DND-41 (cell line): Measurements from ENCODE around the gene CWH43.

ENCODE experiments used
- CTCF ChIP-seq: IDR thresholded peaks from 2 replicates; pipeline ENCODE4 v1.5.1; 2012; ENCODE audit warnings: borderline replicate concordance, low read length, moderate library complexity, mild to moderate bottlenecking; ENCODE audit not compliant: poor library complexity, severe bottlenecking; ENCODE audit errors: extremely low read depth
- EZH2 ChIP-seq: IDR thresholded peaks from 3 replicates; pipeline ENCODE4 v1.6.1; 2012; ENCODE audit warnings: borderline replicate concordance, low read depth, mild to moderate bottlenecking, moderate library complexity, low read length, inconsistent platforms; ENCODE audit not compliant: severe bottlenecking

DNA sequence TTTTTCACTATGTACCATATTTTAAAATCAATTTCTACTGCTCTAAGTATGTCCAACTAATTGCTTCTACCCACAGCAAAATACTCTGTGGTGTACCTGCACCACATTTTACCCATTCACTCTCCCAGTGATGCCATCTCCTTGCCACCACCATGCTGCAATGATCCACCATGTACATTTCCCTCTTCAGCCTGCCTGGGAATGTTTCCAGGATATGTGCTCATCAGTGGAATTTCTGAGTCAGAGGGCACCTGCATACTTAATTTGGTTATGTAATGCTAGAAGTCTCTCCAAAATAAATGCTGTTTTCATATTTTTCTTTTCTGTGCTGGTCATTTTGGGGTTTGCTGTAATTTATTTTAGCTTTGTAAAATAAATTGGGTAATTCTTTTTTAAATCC, 46.3 kb upstream of the CWH43 start:
- no peak for TF ChIP-seq CTCF
- no peak for TF ChIP-seq EZH2
